GM23338 (cell line): ENCODE data around the gene IRAK2. TPM values are rescaled to one million over a fixed set of nuclear protein-coding genes. Genes with fewer than 3 reads are reported as not detected.
A peak's percentile ranks its signal among the peaks of the same experiment; 100 is the strongest.

Experiments
- ATAC-seq: fragments of 200-7000 bp; cut with Tn5 transposase; 3 replicates; pipeline ENCODE4 v1.9.1; 2020
- DNase-seq: peaks from one replicate; pipeline ENCODE4 v3.0.0-alpha.2; 2015; ENCODE audit warnings: low spot score
- H2AFZ ChIP-seq: fragments of 200-600 bp; sonication (generic); 2 replicates; pipeline ENCODE4 v1.8.0; 2016; ENCODE audit warnings: antibody characterized with exemption, mild to moderate bottlenecking, moderate library complexity
- H3F3A ChIP-seq: fragments of 200-600 bp; sonication (generic); replicated peaks from 2 replicates; pipeline ENCODE4 v1.8.0; 2017; ENCODE audit warnings: antibody characterized with exemption, mixed run types, low read depth
- H3K27ac ChIP-seq: fragments of 200-600 bp; sonication (generic); 2 replicates; pipeline ENCODE4 v1.6.1; 2016; ENCODE audit warnings: low read depth
- H3K27me3 ChIP-seq: fragments of 200-600 bp; sonication (generic); 2 replicates; pipeline ENCODE4 v1.8.0; 2016; ENCODE audit warnings: mild to moderate bottlenecking, mixed run types, moderate library complexity; ENCODE audit not compliant: insufficient read depth
- H3K36me3 ChIP-seq: fragments of 200-600 bp; sonication (generic); 2 replicates; pipeline ENCODE4 v1.8.0; 2016; ENCODE audit warnings: mild to moderate bottlenecking; ENCODE audit not compliant: insufficient read depth
- H3K4me1 ChIP-seq: fragments of 200-600 bp; sonication (generic); 2 replicates; pipeline ENCODE4 v1.8.0; 2016; ENCODE audit warnings: mild to moderate bottlenecking, moderate library complexity; ENCODE audit not compliant: insufficient read depth
- H3K4me2 ChIP-seq: fragments of 200-600 bp; sonication (generic); 2 replicates; pipeline ENCODE4 v1.7.1; 2017; ENCODE audit warnings: mixed run types
- H3K4me3 ChIP-seq: fragments of 200-600 bp; sonication (generic); 2 replicates; pipeline ENCODE4 v1.6.1; 2016; ENCODE audit warnings: mixed run types
- H3K79me2 ChIP-seq: fragments of 200-600 bp; sonication (generic); replicated peaks from 2 replicates; pipeline ENCODE4 v1.8.0; 2017; ENCODE audit warnings: mild to moderate bottlenecking; ENCODE audit not compliant: insufficient read depth
- H3K9me2 ChIP-seq: fragments of 200-600 bp; sonication (generic); 2 replicates; pipeline ENCODE4 v1.8.0; 2017; ENCODE audit not compliant: insufficient read depth
- H4K20me1 ChIP-seq: fragments of 200-600 bp; sonication (generic); replicated peaks from 2 replicates; pipeline ENCODE4 v1.8.0; 2017; ENCODE audit warnings: mild to moderate bottlenecking; ENCODE audit not compliant: insufficient read depth
- H3K27ac Mint-ChIP-seq: 2 replicates; pipeline ENCODE4 v1.8.0; 2020; ENCODE audit warnings: inconsistent platforms, mild to moderate bottlenecking, moderate library complexity, mixed read lengths
- H3K27me3 Mint-ChIP-seq: 3 replicates; pipeline ENCODE4 v1.8.0; 2022; ENCODE audit warnings: low read depth, mild to moderate bottlenecking, moderate library complexity, mixed read lengths, inconsistent platforms; ENCODE audit not compliant: insufficient read depth, poor library complexity
- H3K36me3 Mint-ChIP-seq: 3 replicates; pipeline ENCODE4 v1.8.0; 2021; ENCODE audit warnings: low read depth, mild to moderate bottlenecking, inconsistent platforms, moderate library complexity, mixed read lengths
- H3K4me1 Mint-ChIP-seq: 3 replicates; pipeline ENCODE4 v1.8.0; 2020; ENCODE audit warnings: mild to moderate bottlenecking, inconsistent platforms, mixed read lengths
- H3K4me3 Mint-ChIP-seq: 3 replicates; pipeline ENCODE4 v1.8.0; 2021; ENCODE audit warnings: moderate library complexity, mild to moderate bottlenecking, inconsistent platforms, mixed read lengths
- H3K9me3 Mint-ChIP-seq: 3 replicates; pipeline ENCODE4 v1.8.0; 2020; ENCODE audit warnings: moderate library complexity, mild to moderate bottlenecking, inconsistent platforms, mixed read lengths
- NANOG ChIP-seq: IDR thresholded peaks from 2 replicates; pipeline ENCODE4 v1.6.1; 2016; ENCODE audit warnings: antibody characterized with exemption, borderline replicate concordance
- STAT1 ChIP-seq: IDR thresholded peaks from one replicate; pipeline ENCODE4 v1.6.1; 2016; ENCODE audit warnings: antibody characterized with exemption; ENCODE audit not compliant: unreplicated experiment
- ZNF331 ChIP-seq: fragments of 250-450 bp; sonication (Bioruptor Pico); IDR thresholded peaks from 2 replicates; pipeline ENCODE4 v1.5.0; 2020; ENCODE audit warnings: low read depth, mild to moderate bottlenecking, moderate library complexity
- polyA plus RNA-seq: library from polyadenylated mRNA; unstranded; fragments of >200 nt; fragmentation: Nextera tagmentation; extraction: Ambion mirVana; gene quantifications from 2 replicates; pipeline ENCODE4 v1.2.1, GENCODE V29; 2016
- total RNA-seq: library from RNA; depleted of rRNA; stranded (reverse); fragments of >200 nt; shearing (Covaris generic); gene quantifications from 2 replicates; pipeline ENCODE4 v1.2.3, GENCODE V29; 2014
- TF ChIP-seq, protein P1 (sequence below): fragments of 250-450 bp; sonication (Bioruptor Pico); IDR thresholded peaks from 2 replicates; pipeline ENCODE4 v1.5.0; 2020; ENCODE audit warnings: mild to moderate bottlenecking, moderate library complexity
- TF ChIP-seq, protein P2 (sequence below): IDR thresholded peaks from 2 replicates; pipeline ENCODE4 v1.6.1; 2016; ENCODE audit warnings: antibody characterized with exemption
- TF ChIP-seq, protein P3 (sequence below): IDR thresholded peaks from one replicate; pipeline ENCODE4 v1.6.1; 2018; ENCODE audit warnings: antibody characterized with exemption; ENCODE audit not compliant: unreplicated experiment

Gene IRAK2
- total and polyA plus RNA-seq, 2 experiments from 2014 or later = 0.37 to 1.4 TPM

DNA sequence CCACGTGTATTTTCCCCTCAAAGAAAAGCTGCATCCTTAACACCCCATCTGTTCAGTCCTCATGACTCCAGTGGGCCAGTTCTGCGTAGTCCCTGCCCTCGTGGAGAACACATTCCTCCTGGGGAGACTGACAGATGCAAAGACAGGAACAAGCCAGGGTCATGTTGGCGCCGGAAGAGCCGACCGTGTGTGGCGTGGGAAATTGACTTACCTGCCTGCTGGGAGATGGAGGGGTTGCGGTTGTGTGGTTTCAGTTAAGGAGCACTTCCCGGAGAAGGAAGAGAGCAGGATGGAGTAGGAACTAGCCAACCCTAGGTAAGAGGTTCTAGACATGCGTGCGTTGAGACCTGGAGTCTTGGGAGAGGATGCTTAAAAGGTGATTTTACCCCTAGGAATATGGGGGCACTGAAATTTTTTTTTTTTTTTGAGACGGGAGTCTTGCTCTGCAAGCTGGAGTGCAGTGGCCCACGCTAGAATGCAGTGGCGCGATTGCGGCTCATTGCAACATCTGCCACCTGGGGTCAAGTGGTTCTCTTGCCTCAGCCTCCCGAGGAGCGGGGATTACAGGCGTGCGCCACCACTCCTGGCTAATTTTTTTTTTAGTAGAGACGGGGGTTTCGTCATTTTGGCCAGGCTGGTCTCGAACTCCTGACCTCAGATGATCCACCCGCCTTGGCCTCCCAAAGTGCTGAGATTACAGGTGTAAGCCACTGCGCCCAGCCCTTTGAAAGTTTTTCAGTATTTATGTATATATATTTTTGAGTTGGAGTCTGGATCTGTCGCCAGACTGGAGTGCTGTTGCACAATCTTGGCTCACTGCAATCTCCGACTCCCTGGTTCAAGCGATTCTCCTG lies 21.8 kb upstream of the IRAK2 start (continued):
- TF ChIP-seq, protein P1, sequence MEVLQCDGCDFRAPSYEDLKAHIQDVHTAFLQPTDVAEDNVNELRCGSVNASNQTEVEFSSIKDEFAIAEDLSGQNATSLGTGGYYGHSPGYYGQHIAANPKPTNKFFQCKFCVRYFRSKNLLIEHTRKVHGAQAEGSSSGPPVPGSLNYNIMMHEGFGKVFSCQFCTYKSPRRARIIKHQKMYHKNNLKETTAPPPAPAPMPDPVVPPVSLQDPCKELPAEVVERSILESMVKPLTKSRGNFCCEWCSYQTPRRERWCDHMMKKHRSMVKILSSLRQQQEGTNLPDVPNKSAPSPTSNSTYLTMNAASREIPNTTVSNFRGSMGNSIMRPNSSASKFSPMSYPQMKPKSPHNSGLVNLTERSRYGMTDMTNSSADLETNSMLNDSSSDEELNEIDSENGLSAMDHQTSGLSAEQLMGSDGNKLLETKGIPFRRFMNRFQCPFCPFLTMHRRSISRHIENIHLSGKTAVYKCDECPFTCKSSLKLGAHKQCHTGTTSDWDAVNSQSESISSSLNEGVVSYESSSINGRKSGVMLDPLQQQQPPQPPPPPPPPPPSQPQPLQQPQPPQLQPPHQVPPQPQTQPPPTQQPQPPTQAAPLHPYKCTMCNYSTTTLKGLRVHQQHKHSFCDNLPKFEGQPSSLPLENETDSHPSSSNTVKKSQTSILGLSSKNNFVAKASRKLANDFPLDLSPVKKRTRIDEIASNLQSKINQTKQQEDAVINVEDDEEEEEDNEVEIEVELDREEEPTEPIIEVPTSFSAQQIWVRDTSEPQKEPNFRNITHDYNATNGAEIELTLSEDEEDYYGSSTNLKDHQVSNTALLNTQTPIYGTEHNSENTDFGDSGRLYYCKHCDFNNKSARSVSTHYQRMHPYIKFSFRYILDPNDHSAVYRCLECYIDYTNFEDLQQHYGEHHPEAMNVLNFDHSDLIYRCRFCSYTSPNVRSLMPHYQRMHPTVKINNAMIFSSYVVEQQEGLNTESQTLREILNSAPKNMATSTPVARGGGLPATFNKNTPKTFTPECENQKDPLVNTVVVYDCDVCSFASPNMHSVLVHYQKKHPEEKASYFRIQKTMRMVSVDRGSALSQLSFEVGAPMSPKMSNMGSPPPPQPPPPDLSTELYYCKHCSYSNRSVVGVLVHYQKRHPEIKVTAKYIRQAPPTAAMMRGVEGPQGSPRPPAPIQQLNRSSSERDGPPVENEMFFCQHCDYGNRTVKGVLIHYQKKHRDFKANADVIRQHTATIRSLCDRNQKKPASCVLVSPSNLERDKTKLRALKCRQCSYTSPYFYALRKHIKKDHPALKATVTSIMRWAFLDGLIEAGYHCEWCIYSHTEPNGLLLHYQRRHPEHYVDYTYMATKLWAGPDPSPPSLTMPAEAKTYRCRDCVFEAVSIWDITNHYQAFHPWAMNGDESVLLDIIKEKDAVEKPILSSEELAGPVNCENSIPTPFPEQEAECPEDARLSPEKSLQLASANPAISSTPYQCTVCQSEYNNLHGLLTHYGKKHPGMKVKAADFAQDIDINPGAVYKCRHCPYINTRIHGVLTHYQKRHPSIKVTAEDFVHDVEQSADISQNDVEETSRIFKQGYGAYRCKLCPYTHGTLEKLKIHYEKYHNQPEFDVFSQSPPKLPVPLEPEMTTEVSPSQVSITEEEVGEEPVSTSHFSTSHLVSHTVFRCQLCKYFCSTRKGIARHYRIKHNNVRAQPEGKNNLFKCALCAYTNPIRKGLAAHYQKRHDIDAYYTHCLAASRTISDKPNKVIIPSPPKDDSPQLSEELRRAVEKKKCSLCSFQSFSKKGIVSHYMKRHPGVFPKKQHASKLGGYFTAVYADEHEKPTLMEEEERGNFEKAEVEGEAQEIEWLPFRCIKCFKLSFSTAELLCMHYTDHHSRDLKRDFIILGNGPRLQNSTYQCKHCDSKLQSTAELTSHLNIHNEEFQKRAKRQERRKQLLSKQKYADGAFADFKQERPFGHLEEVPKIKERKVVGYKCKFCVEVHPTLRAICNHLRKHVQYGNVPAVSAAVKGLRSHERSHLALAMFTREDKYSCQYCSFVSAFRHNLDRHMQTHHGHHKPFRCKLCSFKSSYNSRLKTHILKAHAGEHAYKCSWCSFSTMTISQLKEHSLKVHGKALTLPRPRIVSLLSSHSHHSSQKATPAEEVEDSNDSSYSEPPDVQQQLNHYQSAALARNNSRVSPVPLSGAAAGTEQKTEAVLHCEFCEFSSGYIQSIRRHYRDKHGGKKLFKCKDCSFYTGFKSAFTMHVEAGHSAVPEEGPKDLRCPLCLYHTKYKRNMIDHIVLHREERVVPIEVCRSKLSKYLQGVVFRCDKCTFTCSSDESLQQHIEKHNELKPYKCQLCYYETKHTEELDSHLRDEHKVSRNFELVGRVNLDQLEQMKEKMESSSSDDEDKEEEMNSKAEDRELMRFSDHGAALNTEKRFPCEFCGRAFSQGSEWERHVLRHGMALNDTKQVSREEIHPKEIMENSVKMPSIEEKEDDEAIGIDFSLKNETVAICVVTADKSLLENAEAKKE (CRISPR knock-in tag) = no peak
- no peak for TF ChIP-seq ZNF331 (CRISPR knock-in tag)
- TF ChIP-seq STAT1 = no peak
- TF ChIP-seq, protein P2, sequence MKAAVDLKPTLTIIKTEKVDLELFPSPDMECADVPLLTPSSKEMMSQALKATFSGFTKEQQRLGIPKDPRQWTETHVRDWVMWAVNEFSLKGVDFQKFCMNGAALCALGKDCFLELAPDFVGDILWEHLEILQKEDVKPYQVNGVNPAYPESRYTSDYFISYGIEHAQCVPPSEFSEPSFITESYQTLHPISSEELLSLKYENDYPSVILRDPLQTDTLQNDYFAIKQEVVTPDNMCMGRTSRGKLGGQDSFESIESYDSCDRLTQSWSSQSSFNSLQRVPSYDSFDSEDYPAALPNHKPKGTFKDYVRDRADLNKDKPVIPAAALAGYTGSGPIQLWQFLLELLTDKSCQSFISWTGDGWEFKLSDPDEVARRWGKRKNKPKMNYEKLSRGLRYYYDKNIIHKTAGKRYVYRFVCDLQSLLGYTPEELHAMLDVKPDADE = no peak

DNA sequence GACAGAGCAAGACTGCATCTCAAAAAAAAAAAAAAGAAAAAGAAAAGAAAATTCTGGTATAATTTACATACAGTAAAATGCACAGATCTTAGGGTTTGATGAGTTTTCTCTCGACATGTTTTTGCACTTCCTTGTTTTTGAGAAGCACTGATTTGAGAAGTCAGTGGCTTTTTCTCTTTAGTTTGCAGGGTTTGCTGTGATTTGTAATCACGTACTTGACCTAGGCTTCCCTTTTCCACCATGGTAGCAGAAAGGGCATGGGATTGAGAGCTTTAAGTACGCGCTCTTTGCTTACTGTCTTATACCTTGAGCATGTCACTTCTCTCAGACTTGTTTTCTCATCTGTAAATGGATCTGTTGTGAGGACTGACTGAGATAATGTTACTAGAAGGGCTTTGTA lies 19.0 kb upstream of the IRAK2 start:
- DNase-seq (no peak), ATAC-seq (no peak)
- Histone ChIP-seq H3K4me3 (no peak overlapping the region), H2AFZ (no peak overlapping the region), H3K27me3 (no peaks in the 10 kb centered on the region), H3K4me1 (peaks cover 8% of the 10 kb centered on the region; the same call in 1 of the 2 replicates), H3K27ac (0 out of 2 replicates have a peak overlapping the region, but pooled peaks have one; percentile 8), H4K20me1 (peaks cover 26% of the 10 kb centered on the region), H3K36me3 (peaks cover 19% of the 10 kb centered on the region), H3K79me2 (peaks cover 61% of the 10 kb centered on the region), H3F3A (no peaks in the 10 kb centered on the region), H3K4me2 (no peak overlapping the region), H3K9me2 (no peaks in the 10 kb centered on the region)
- Mint-ChIP-seq H3K9me3 (no peaks in the 10 kb centered on the region), H3K27ac (no peak overlapping the region; the same call in 1 of the 2 replicates), H3K4me1 (peaks cover 11% of the 10 kb centered on the region), H3K36me3 (peaks cover 47% of the 10 kb centered on the region), H3K27me3 (peaks cover 10% of the 10 kb centered on the region), H3K4me3 (no peak overlapping the region)
- no peak for TF ChIP-seq NANOG
- TF ChIP-seq, protein P3, sequence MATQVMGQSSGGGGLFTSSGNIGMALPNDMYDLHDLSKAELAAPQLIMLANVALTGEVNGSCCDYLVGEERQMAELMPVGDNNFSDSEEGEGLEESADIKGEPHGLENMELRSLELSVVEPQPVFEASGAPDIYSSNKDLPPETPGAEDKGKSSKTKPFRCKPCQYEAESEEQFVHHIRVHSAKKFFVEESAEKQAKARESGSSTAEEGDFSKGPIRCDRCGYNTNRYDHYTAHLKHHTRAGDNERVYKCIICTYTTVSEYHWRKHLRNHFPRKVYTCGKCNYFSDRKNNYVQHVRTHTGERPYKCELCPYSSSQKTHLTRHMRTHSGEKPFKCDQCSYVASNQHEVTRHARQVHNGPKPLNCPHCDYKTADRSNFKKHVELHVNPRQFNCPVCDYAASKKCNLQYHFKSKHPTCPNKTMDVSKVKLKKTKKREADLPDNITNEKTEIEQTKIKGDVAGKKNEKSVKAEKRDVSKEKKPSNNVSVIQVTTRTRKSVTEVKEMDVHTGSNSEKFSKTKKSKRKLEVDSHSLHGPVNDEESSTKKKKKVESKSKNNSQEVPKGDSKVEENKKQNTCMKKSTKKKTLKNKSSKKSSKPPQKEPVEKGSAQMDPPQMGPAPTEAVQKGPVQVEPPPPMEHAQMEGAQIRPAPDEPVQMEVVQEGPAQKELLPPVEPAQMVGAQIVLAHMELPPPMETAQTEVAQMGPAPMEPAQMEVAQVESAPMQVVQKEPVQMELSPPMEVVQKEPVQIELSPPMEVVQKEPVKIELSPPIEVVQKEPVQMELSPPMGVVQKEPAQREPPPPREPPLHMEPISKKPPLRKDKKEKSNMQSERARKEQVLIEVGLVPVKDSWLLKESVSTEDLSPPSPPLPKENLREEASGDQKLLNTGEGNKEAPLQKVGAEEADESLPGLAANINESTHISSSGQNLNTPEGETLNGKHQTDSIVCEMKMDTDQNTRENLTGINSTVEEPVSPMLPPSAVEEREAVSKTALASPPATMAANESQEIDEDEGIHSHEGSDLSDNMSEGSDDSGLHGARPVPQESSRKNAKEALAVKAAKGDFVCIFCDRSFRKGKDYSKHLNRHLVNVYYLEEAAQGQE = no peak
